ENCODE measurements around the gene SENP5. TPM values are rescaled to one million over a fixed set of nuclear protein-coding genes. Genes with fewer than 3 reads are reported as not detected.

SENP5 gene
- total RNA-seq, 2 donors from 2014 or later, result 28.3 to 62.9 TPM

GRCh38 chr3:196969660-196970546 is 102.2 kb downstream of the SENP5 start:
- peak; percentile 42 for DNase-seq (ENCODE audit: low spot score)
- intact Hi-C loops (cut with DNase I), result loop anchor here (10.0 kb wide), 1 partner anchor 135 kb away; no protein-coding TSS in a partner anchor
- WGBS, result 19% methylated on average over 45 of the region's 100 CpGs

GRCh38 chr3:196970547-196971093 is 102.9 kb downstream of the SENP5 start:
- WGBS, result 84% methylated on average over 15 of the region's 15 CpGs
- intact Hi-C loops (cut with DNase I), result no loop called here
- H3K27me3 ChIP-seq (replicated peaks; ENCODE audit: insufficient read depth), result no peaks in the 10 kb centered on the region

More at GRCh38 chr3:196969660-196970546, 102.2 kb downstream of the SENP5 start:
- H3K36me3 ChIP-seq, result no peaks in the 10 kb centered on the region
- H3K4me3 ChIP-seq, result peak overlapping the region; percentile 42 to 76
- H3K4me1 ChIP-seq (replicated peaks), result no peaks in the 10 kb centered on the region
- peak; percentile 80 to 97 (median 90) for TF ChIP-seq CTCF (IDR thresholded peaks at IDR 0.05)
- no peak for TF ChIP-seq POLR2AphosphoS5 (IDR thresholded peaks at IDR 0.05)
- TF ChIP-seq POLR2A (IDR thresholded peaks at IDR 0.05), result no peak
- H3K27ac ChIP-seq, result peak overlapping the region in 1 of 2 donors; percentile 23
- H3K9me3 ChIP-seq, result no peaks in the 10 kb centered on the region
- H3K27me3 ChIP-seq (replicated peaks; ENCODE audit: insufficient read depth), result no peaks in the 10 kb centered on the region

GRCh38 chr3:196971094-196971698 is 103.5 kb downstream of the SENP5 start:
- Histone ChIP-seq H3K9me3 (no peaks in the 10 kb centered on the region), H3K27me3 (replicated peaks; ENCODE audit: insufficient read depth) (no peaks in the 10 kb centered on the region), H3K27ac (no peak overlapping the region), H3K4me1 (replicated peaks) (no peaks in the 10 kb centered on the region), H3K4me3 (no peak overlapping the region), H3K36me3 (no peaks in the 10 kb centered on the region)
- DNase-seq (ENCODE audit: low spot score), result no peak
- 77% methylated on average over 6 of the region's 7 CpGs for WGBS
- intact Hi-C loops (cut with DNase I), result no loop called here
- no peak for TF ChIP-seq POLR2AphosphoS5 (IDR thresholded peaks at IDR 0.05)
- TF ChIP-seq CTCF (IDR thresholded peaks at IDR 0.05), result no peak

More at GRCh38 chr3:196970547-196971093, 102.9 kb downstream of the SENP5 start:
- H3K9me3 ChIP-seq, result no peaks in the 10 kb centered on the region
- H3K36me3 ChIP-seq, result no peaks in the 10 kb centered on the region
- H3K27ac ChIP-seq, result no peak overlapping the region
- no peaks in the 10 kb centered on the region for H3K4me1 ChIP-seq (replicated peaks)
- TF ChIP-seq CTCF (IDR thresholded peaks at IDR 0.05), result no peak
- H3K4me3 ChIP-seq, result no peak overlapping the region
- no peak for DNase-seq (ENCODE audit: low spot score)

GRCh38 chr3:196974661-196975060 is 106.9 kb downstream of the SENP5 start:
- intact Hi-C loops (cut with DNase I), result no loop called here
- WGBS, result 85% methylated on average over 5 of the region's 5 CpGs

More at GRCh38 chr3:196974661-196975060, 106.9 kb downstream of the SENP5 start:
- no peak for DNase-seq (ENCODE audit: low spot score)
- TF ChIP-seq CTCF (IDR thresholded peaks at IDR 0.05) (no peak), POLR2A (IDR thresholded peaks at IDR 0.05) (no peak), POLR2AphosphoS5 (IDR thresholded peaks at IDR 0.05) (no peak)
- Histone ChIP-seq H3K27me3 (replicated peaks; ENCODE audit: insufficient read depth) (no peaks in the 10 kb centered on the region), H3K27ac (no peak overlapping the region), H3K4me1 (replicated peaks) (no peaks in the 10 kb centered on the region), H3K36me3 (no peaks in the 10 kb centered on the region), H3K9me3 (no peaks in the 10 kb centered on the region), H3K4me3 (no peak overlapping the region)

Measured in prostate gland (tissue), 2 donors.